Activated CD8-positive, alpha-beta T cell treated with anti-CD3 and anti-CD28 coated beads for 36 hours (primary cell): ENCODE measurements around the gene NPAS2. TPM values are rescaled to one million over a fixed set of nuclear protein-coding genes. Genes with fewer than 3 reads are reported as not detected.
A peak's percentile ranks its signal among the peaks of the same experiment; 100 is the strongest.

Experiments
- ATAC-seq: fragments of 200-7000 bp; cut with Tn5 transposase; one replicate; pipeline ENCODE4 v1.10.0; 2021; ENCODE audit warnings: mild to moderate bottlenecking, moderate library complexity
- CTCF ChIA-PET: fragments of 350-600 bp; sonication (Branson Sonifier 250); formaldehyde crosslinking; loops from one replicate; lab custom pipeline; 2021; ENCODE audit warnings: antibody characterized with exemption; lab: Charles Lee
- POLR2A ChIA-PET: fragments of 350-600 bp; sonication (Branson Sonifier 250); formaldehyde crosslinking; loops from one replicate; lab custom pipeline; 2021; ENCODE audit warnings: antibody characterized with exemption; lab: Charles Lee
- DNase-seq: peaks from one replicate; pipeline ENCODE4 v3.0.0-alpha.2; 2020
- H3K27ac Mint-ChIP-seq: one replicate; pipeline ENCODE4 v1.8.0; 2021; ENCODE audit warnings: mild to moderate bottlenecking, mixed read lengths
- H3K27me3 Mint-ChIP-seq: one replicate; pipeline ENCODE4 v1.8.0; 2021; ENCODE audit warnings: mixed read lengths
- H3K36me3 Mint-ChIP-seq: one replicate; pipeline ENCODE4 v1.8.0; 2021; ENCODE audit warnings: low read depth, mixed read lengths
- H3K4me1 Mint-ChIP-seq: one replicate; pipeline ENCODE4 v1.8.0; 2021; ENCODE audit warnings: low read depth, mixed read lengths
- H3K4me3 Mint-ChIP-seq: one replicate; pipeline ENCODE4 v1.8.0; 2021; ENCODE audit warnings: mild to moderate bottlenecking, moderate library complexity, mixed read lengths
- H3K9me3 Mint-ChIP-seq: one replicate; pipeline ENCODE4 v1.8.0; 2021; ENCODE audit warnings: mixed read lengths
- intact Hi-C: fragments of 100-400 bp; cut with micrococcal nuclease; formaldehyde crosslinking; loops from one replicate; pipeline ENCODE4 v1.10.0; 2022
- total RNA-seq, 2 experiments: library from RNA; stranded (reverse); gene quantifications; one replicate each; pipeline ENCODE4 v1.2.3, GENCODE V29; 2021
- TF ChIP-seq, protein P1 (sequence below): fragments of 200-600 bp; IDR thresholded peaks from one replicate; pipeline ENCODE4 v1.8.0; 2022; ENCODE audit warnings: antibody characterized with exemption, mild to moderate bottlenecking

NPAS2 gene
- total RNA-seq, 2 experiments from 2014 or later, result 14.4 to 15.2 TPM

DNA sequence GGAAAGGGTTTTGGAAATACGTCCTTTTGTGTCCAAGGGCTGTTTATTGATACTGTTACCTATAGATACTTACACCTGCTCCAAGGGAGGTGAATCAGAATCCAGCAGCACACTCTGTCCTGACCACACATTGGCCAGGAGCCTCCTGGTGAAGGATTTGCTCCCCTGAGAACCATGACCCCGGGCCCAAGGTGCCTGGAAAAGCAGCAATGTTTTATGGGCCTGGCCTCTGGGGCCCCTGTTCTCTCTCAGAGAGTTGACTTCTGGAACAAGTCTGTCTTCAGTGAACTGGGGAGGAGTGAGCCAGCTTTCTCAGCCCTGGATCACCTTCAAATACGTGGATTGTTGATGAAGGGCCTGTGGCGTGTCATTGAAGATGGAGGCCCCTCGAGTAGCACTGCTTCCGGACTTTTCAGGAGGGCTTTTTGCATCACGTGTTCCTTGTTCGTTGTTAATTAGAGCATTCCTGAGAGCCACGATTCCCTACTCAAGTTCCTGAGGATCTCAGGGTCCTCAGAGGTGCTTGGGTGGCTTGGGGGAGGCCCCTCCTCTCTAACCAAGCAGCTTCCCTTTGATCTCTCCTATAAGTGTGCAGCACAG, 103.6 kb downstream of the NPAS2 start:
- peaks cover 5% of the 10 kb centered on the region for H3K36me3 Mint-ChIP-seq
- no peak overlapping the region for H3K4me3 Mint-ChIP-seq
- no peaks in the 10 kb centered on the region for H3K27me3 Mint-ChIP-seq
- intact Hi-C loops, result no loop called here
- TF ChIP-seq, protein P1, sequence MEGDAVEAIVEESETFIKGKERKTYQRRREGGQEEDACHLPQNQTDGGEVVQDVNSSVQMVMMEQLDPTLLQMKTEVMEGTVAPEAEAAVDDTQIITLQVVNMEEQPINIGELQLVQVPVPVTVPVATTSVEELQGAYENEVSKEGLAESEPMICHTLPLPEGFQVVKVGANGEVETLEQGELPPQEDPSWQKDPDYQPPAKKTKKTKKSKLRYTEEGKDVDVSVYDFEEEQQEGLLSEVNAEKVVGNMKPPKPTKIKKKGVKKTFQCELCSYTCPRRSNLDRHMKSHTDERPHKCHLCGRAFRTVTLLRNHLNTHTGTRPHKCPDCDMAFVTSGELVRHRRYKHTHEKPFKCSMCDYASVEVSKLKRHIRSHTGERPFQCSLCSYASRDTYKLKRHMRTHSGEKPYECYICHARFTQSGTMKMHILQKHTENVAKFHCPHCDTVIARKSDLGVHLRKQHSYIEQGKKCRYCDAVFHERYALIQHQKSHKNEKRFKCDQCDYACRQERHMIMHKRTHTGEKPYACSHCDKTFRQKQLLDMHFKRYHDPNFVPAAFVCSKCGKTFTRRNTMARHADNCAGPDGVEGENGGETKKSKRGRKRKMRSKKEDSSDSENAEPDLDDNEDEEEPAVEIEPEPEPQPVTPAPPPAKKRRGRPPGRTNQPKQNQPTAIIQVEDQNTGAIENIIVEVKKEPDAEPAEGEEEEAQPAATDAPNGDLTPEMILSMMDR, result no peak
- H3K27ac Mint-ChIP-seq, result no peak overlapping the region
- DNase-seq, result no peak
- POLR2A ChIA-PET, result no interaction called here
- H3K4me1 Mint-ChIP-seq, result peaks cover 3% of the 10 kb centered on the region
- CTCF ChIA-PET, result no interaction called here
- ATAC-seq, result no peak
- no peaks in the 10 kb centered on the region for H3K9me3 Mint-ChIP-seq

DNA sequence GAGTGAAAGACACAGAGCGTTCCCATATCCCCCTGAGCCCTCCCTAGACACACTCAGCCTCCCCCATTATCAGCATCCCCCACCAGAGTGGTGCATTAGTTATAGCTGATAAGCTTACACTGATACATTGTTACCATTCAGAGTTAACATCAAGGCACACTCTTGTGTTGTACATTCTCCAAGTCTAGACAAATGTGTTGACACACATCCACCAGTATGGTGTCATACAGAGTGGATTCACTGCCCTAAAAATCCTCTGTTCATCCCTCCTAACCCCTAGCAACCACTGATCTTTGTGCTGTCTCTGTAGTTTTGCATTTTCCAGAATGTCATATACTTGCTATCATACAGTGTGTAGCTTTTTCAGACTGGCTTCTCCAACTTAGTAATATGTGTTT, 104.2 kb downstream of the NPAS2 start:
- intact Hi-C loops, result no loop called here

DNA sequence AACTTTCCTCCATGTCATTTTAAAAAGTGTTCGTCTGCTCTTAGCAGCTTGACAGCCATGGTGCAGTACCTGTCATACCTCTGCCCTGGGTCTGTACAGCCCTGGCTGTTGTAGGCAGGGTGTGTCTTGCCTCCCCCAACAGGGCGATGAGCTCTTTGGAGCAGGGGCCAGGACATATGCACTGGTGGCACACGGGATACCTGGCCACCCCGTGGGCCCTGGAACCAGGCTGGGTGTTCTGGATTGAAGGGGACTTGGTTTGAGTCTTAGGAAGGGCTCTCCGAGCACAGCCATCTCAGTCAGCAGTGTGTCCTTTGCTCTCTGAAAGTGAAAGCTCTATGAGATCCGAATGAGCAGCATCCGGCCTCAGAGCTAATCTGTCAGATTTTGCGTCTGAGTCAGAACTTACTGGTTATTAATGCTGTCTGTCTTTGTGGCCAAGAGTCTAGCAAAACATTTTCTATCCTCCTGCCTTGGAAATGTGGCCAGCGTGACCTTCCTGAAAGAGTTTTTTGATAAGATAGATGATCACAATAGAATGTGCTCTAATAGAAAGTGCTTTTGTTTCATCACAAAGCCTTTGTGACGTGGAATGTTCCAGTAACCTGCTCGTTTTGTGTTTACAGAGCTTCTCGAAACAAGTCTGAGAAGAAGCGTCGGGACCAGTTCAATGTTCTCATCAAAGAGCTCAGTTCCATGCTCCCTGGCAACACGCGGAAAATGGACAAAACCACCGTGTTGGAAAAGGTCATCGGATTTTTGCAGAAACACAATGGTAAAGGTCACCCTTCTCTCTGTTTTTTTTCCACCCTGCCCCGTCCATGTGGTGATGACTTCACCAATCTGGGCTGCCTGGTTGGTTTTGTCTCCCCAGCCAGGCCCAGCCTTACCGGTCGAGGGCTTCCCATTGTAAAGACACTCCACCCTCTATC, 104.8 kb downstream of the NPAS2 start:
- Mint-ChIP-seq H3K27ac (peak overlapping the region; percentile 35), H3K4me3 (peak overlapping the region; percentile 30), H3K9me3 (no peaks in the 10 kb centered on the region), H3K36me3 (peaks cover 5% of the 10 kb centered on the region), H3K4me1 (peaks cover 3% of the 10 kb centered on the region), H3K27me3 (no peaks in the 10 kb centered on the region)
- ATAC-seq (peak; percentile 85), DNase-seq (peak; percentile 38)
- TF ChIP-seq, protein P1, result no peak
- CTCF ChIA-PET, result no interaction called here
- POLR2A ChIA-PET, result interaction anchor here (0.7 kb wide), 1 partner anchor 19 kb away, joined by 3 read pairs; no protein-coding TSS in a partner anchor
- intact Hi-C loops, result no loop called here

More for the DNA sequence above, 104.2 kb downstream of the NPAS2 start:
- Mint-ChIP-seq H3K9me3 (no peaks in the 10 kb centered on the region), H3K36me3 (peaks cover 5% of the 10 kb centered on the region), H3K27ac (peak overlapping the region; percentile 35), H3K4me1 (peaks cover 3% of the 10 kb centered on the region), H3K4me3 (no peak overlapping the region), H3K27me3 (no peaks in the 10 kb centered on the region)
- TF ChIP-seq, protein P1, result no peak
- DNase-seq (no peak), ATAC-seq (no peak)
- ChIA-PET POLR2A (interaction anchor here (0.7 kb wide), 1 partner anchor 19 kb away, joined by 3 read pairs; no protein-coding TSS in a partner anchor), CTCF (no interaction called here)

DNA sequence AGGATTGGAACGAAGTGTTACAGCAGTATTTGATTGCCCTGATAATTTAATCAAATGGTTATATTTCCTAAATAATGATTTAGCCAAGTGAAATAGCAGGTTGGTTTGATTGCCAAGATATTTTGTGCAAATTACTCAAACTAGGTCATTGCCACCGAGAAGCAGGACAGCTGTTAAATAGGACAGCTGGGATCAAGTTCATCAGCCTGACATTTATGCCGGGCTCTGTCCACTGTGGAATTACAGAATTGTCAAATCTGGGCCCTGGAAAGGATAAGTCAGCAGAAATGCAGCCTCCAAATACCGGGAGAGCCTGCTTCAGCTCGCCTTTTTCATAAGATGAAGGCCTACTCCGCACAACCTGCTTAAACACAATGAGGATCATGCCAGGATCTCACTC, 108.3 kb downstream of the NPAS2 start:
- H3K27me3 Mint-ChIP-seq, result no peaks in the 10 kb centered on the region
- H3K4me3 Mint-ChIP-seq, result no peak overlapping the region
- TF ChIP-seq, protein P1, result no peak
- ChIA-PET POLR2A (no interaction called here), CTCF (interaction anchor here (3.6 kb wide), 1 partner anchor 8 kb away, joined by 20 read pairs; no protein-coding TSS in a partner anchor)
- DNase-seq (no peak), ATAC-seq (no peak)
- H3K4me1 Mint-ChIP-seq, result peaks cover 3% of the 10 kb centered on the region
- H3K27ac Mint-ChIP-seq, result no peak overlapping the region
- intact Hi-C loops, result no loop called here
- H3K36me3 Mint-ChIP-seq, result peaks cover 5% of the 10 kb centered on the region
- H3K9me3 Mint-ChIP-seq, result no peaks in the 10 kb centered on the region
